Activated CD8-positive, alpha-beta memory T cell treated with anti-CD3 and anti-CD28 coated beads, Interleukin-2, amount 50 U/mL, for 24 hours (primary cell): Measurements from ENCODE around the gene SMIM44.

Source experiments
- DNase-seq: peaks from one replicate; pipeline ENCODE4 v3.0.0-alpha.2; 2020; ENCODE audit errors: extremely low read depth

The SMIM44 gene

DNA sequence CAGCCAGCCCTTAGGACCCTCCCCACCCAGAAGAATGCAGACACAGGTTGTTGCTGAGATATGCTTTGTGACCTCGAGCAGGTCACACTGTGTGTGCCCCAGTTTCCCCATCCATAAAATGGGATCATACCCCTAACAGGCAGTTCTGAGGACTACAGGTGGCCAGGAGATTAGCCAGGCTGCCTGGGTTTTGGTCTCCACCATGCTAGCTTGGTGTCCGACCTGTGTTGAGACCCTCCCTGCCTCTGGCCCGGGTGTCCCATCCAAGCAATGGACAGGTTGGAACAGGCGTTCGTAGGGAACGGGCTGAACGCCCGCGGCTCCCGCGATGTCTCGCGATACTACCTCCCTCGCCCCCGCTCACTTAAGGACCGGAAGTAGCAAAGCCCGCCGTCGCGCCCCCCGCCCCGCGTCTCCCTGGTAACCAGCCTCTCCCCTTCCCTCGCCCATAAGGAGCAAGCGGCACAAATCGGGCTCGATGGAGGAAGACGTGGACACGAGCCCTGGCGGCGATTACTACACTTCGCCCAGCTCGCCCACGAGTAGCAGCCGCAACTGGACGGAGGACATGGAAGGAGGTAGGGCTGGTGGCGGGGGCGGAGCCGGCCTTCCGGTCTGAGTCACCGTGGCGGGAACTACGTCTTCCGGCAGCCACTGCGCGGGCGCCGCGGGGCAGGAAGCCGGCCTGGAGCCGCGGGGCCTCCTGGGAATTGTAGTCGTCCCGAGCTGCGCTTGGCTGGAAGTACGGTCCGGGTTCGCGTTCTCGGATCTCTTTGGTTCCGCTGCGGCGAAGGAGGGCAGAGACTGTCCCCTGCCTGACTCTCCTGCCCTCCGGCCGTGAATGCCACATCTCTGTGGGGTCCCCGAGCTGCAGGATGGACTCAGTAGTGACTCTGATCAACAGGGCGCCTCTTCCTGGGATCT, 48.3 kb downstream of the SMIM44 start:
- DNase-seq = peak; percentile 91

DNA sequence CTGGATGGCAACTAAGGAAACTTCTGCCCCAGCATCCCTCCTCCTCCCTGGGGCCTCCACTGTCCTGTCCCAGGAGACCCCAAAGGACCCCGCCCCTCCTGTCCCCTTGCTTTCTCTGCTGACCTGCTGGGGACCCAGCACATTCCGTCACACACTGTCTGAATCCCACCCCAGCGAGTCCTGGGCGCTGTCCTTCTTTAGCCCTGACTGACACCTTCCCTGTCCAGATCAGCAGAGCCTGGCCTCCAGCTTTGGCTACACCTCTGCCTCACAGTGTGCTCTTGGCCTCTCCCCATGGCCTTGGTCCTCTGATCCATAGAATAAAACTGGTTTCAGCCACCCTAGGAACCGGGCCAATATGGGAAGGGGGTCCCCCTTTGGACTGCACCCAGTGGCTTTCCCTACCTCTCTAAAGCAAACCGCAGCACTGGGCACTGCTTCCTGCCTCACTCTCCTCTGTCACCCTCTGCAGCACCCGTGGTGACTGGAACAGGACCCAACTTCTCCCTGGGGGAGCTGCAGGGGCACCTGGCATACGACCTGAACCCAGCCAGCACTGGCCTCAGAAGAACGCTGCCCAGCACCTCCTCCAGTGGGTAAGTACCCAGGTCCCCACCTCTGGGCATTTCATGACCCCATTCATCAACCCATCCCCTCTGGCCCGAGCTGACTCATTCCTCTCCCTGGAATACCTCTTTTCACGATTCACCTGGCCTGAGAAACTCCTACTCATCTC, 49.3 kb downstream of the SMIM44 start:
- no peak for DNase-seq

DNA sequence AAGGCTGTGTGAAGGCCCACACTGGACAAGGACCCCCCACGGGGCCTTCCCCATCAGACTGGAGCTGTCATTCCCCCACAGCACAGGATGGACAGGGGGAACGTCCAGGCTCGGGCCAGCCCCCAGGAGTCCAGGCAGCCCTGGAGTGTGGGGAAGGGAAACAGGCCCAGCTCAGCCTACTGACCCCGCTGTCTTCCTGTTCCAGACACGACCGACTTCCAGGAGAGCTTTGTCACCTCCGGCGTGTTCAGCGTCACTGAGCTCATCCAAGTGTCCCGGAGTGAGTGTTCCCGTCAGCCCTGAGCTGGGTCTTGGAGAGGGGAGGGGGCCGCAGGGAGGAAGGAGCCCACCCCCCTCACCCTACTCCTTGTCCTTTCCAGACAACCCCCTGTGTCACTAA, 49.9 kb downstream of the SMIM44 start:
- no peak for DNase-seq
